Measurements from ENCODE around the gene GNLY.

- no peak for TF ChIP-seq CTCF (conservative IDR thresholded peaks at IDR 0.05 in 1 of 2, IDR thresholded peaks at IDR 0.05 in 1 of 2; ENCODE audit: extremely low read depth in 1 of 2, insufficient read depth in 1 of 2, low read depth in 1 of 2, low read length in 2 of 2)
- TF ChIP-seq EZH2 (IDR thresholded peaks at IDR 0.05; ENCODE audit: borderline replicate concordance, low read length) = no peak
These were observed 49.3 kb downstream of the GNLY start for GRCh38 chr2:85743304-85743978.
